IgD-negative memory B cell (primary cell): ENCODE results near the gene ATXN1. TPM values are rescaled to one million over a fixed set of nuclear protein-coding genes. Genes with fewer than 3 reads are reported as not detected.

Experiments used
- H3K27ac Mint-ChIP-seq, 3 donors: one replicate each; pipeline ENCODE4 v1.8.0; 2020 to 2022; ENCODE audit warnings: mild to moderate bottlenecking in 3 of 3, mixed read lengths in 3 of 3, moderate library complexity in 1 of 3
- H3K27me3 Mint-ChIP-seq: one replicate; pipeline ENCODE4 v1.8.0; 2021; ENCODE audit warnings: mixed read lengths
- H3K36me3 Mint-ChIP-seq: one replicate; pipeline ENCODE4 v1.8.0; 2020; ENCODE audit warnings: mild to moderate bottlenecking, mixed read lengths
- H3K4me1 Mint-ChIP-seq, 3 donors: one replicate each; pipeline ENCODE4 v1.8.0; 2020 to 2022; ENCODE audit warnings: mixed read lengths in 3 of 3, mild to moderate bottlenecking in 1 of 3
- H3K4me3 Mint-ChIP-seq, 4 donors: one replicate each; pipeline ENCODE4 v1.8.0; 2020 to 2022; ENCODE audit warnings: mild to moderate bottlenecking in 4 of 4, mixed read lengths in 4 of 4, moderate library complexity in 3 of 4
- H3K9me3 Mint-ChIP-seq, 3 donors: one replicate each; pipeline ENCODE4 v1.8.0; 2020 to 2021; ENCODE audit warnings: mixed read lengths in 3 of 3, mild to moderate bottlenecking in 1 of 3
- polyA plus RNA-seq: library from polyadenylated mRNA; unstranded; fragments of 300-500 nt; fragmentation: Illumina TruSeq; gene quantifications from one replicate; pipeline ENCODE4 v1.2.3, GENCODE V29; 2021

ATXN1 gene
- polyA plus RNA-seq, 1 donor from 2014 or later, result 5.0 TPM

DNA sequence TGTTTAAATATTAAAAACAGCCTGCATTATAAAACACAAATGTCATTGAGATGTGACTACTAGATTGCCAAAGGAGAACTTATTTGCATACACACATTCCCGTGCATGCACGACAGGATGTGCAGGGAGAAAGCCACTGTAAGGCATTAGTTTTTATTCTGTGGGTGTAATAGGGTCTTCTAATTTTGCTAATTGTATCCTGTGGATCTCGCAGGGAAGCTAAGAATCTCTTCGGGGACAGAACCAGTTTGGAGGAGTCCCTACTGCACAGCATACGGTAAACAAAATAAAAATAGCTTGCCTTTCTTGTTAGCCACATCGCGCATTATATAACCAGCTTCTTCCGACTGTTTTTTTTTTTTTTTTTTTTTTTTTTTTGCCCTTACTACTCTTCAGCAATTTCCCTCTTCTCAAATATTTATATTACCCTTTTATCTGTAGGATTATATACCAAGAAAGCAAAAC is 2.0 kb downstream of the ATXN1 start:
- peak overlapping the region; percentile 86 to 98 (median 98) for H3K27ac Mint-ChIP-seq
- peaks cover 16 to 37% (median 32%) of the 10 kb centered on the region in 3 donors for H3K4me1 Mint-ChIP-seq
- no peaks in the 10 kb centered on the region for H3K36me3 Mint-ChIP-seq
- H3K9me3 Mint-ChIP-seq, result no peaks in the 10 kb centered on the region
- peak overlapping the region; percentile 94 to 99 (median 96) for H3K4me3 Mint-ChIP-seq
- no peaks in the 10 kb centered on the region for H3K27me3 Mint-ChIP-seq

DNA sequence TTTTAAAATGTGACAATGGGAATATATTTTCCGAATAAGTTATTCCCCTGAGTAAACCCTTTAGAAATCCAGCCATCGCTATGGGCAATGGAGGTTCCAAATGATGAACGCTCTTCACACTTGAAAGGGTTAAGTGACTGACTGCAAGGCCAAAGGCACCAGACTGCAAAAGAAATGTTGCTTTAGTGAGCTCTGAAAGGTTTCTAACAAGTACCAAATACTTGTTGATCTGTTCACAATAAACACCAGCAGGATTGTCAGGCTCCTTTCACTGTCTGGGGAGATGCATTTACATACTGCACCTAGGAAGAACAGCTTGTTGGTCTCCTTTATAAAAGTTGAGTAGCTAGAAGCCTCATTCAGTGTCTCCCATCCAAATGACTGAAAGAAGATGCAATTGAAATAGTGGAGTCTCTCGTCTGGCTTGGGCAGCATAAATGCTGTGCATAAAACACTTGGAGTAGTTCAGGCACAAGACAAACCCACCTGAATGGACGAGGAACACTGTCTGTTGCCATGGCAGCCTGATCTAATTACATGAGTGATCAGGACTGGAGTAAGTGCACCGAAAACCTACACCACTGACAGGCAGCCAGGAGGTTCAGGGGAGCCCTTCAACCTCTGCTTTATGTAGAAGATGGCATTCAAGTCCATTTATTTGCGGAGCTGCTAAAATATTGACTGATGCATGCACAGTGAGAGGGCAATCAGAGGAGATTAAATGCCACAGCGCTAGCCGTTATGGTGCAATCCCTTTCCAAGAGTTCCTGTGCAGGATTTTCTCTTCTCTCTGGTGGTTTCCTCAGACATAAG is 2.9 kb downstream of the ATXN1 start:
- peak overlapping the region; percentile 92 to 98 (median 94) for H3K27ac Mint-ChIP-seq
- no peaks in the 10 kb centered on the region for H3K9me3 Mint-ChIP-seq
- peak overlapping the region; percentile 57 to 99 (median 88) for H3K4me3 Mint-ChIP-seq
- no peaks in the 10 kb centered on the region for H3K27me3 Mint-ChIP-seq
- H3K4me1 Mint-ChIP-seq, result peaks cover 16 to 35% (median 32%) of the 10 kb centered on the region in 3 donors
- no peaks in the 10 kb centered on the region for H3K36me3 Mint-ChIP-seq

DNA sequence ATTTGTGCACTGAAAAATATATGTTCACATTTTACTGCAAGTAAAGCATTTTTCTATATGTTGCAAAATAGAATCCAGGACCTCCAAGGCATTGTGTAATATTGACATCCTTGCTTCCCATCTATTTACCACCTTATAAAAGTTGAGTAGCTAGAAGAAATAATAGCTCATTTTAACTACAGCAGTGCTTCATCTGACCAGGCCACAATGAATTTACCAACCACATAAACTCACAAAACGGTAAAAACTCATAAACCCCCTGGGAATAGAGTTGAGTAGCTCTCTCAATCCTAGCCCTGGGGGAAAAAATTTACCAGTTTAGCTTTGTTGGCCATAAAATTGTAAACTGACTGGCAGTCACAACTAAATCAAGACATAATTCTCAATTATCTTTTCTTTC is 3.9 kb downstream of the ATXN1 start:
- Mint-ChIP-seq H3K9me3 (no peaks in the 10 kb centered on the region), H3K4me1 (peaks cover 10 to 29% (median 25%) of the 10 kb centered on the region in 3 donors), H3K27me3 (no peaks in the 10 kb centered on the region), H3K36me3 (no peaks in the 10 kb centered on the region), H3K27ac (peak overlapping the region in 1 of 3 donors; percentile 13), H3K4me3 (peak overlapping the region in 2 of 4 donors; percentile 51 to 53)

DNA sequence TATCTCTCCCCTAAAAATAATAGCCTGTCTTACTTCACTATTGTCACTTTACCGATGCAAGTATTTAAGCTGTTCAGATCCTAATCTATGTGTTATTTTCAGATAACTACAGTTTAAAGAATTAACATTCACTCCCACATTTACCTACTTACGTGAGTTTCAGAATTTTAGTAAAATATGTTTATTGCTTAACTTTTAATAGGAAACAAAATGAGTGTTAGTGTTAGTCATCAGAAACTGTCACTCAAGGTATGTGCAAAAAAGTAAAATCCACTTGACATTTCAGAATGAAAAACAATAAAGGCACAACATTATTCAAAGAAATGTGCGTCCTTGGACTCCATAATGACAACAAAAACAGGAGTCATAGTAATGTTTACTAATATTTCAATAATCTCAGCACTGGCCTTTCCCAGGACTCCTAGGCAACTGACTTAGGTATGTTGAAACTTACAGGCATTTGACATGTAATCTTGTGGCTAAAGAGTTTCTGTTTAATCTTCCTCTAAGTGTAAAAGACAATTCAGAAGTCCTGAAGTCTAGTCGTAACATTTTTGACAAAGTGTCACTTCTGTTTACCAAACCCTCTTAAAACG is 4.5 kb downstream of the ATXN1 start:
- Mint-ChIP-seq H3K4me1 (peaks cover 10 to 29% (median 25%) of the 10 kb centered on the region in 3 donors), H3K27ac (peak overlapping the region in 1 of 3 donors; percentile 13), H3K4me3 (peak overlapping the region in 1 of 4 donors; percentile 53), H3K27me3 (no peaks in the 10 kb centered on the region), H3K36me3 (no peaks in the 10 kb centered on the region), H3K9me3 (no peaks in the 10 kb centered on the region)

DNA sequence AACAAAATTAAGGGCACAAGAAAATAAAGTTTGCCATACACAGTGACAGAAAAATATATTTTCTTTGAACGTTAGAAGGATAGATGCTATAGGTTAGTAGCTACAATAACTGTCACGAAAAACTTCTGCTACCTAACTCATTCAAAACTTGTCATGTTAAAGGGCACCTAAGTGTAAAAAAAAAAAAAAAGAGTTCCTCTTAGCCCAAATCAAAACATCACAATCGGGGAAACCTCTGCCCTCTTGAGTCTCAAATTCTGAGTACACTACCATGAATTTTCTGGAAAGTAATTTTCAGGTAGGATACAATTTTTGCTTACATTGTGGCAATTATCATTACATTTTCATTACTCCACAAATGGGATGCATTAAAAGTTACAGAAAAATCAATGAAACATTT is 5.7 kb downstream of the ATXN1 start:
- H3K4me1 Mint-ChIP-seq, result peaks cover 10 to 29% (median 26%) of the 10 kb centered on the region in 3 donors
- no peaks in the 10 kb centered on the region for H3K27me3 Mint-ChIP-seq
- H3K9me3 Mint-ChIP-seq, result no peaks in the 10 kb centered on the region
- H3K4me3 Mint-ChIP-seq, result peak overlapping the region in 1 of 4 donors; percentile 16
- no peak overlapping the region for H3K27ac Mint-ChIP-seq
- H3K36me3 Mint-ChIP-seq, result peaks cover 1% of the 10 kb centered on the region

DNA sequence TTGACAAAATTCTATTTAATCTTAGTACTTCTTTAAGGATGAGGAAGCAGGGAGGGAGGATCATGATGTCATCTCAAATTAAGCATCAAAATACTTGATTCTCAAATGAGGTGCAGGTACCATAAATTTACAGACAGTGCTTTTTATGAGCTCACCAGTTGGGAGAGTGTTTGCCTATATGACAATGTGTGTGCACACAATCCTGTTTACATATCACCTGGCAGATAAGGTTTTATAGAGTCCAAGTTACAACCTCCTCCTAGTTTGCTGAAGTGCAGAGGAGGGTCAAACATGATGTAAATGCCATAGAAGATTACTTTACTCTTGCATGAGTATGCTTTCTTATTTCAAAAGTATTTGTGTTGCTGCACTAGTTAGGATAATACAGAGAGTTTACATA is 6.4 kb downstream of the ATXN1 start:
- Mint-ChIP-seq H3K27ac (no peak overlapping the region), H3K27me3 (no peaks in the 10 kb centered on the region), H3K36me3 (peaks cover 2% of the 10 kb centered on the region), H3K4me3 (peak overlapping the region in 1 of 4 donors; percentile 16), H3K9me3 (no peaks in the 10 kb centered on the region), H3K4me1 (peaks cover 10 to 31% (median 28%) of the 10 kb centered on the region in 3 donors)

DNA sequence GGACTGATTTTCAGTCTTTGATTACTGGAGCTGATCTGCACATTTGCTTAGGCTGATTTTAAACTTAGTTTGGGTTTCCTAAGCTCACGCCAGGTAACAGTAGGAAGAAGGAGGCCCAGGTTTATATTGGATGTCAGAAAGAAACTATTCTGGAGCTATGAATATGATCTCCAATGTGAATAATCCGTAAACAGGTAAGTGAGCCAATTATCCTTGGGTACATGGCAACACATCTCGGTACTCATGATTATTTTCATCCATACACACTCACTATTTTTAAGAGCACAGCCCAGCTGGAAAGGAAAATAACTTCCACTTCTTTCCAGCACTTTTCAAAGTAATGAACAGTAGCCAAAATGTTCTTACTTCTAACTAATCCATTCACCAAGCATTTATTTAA is 7.0 kb downstream of the ATXN1 start:
- no peak overlapping the region for H3K4me3 Mint-ChIP-seq
- H3K27me3 Mint-ChIP-seq, result no peaks in the 10 kb centered on the region
- no peak overlapping the region for H3K27ac Mint-ChIP-seq
- peaks cover 2% of the 10 kb centered on the region for H3K36me3 Mint-ChIP-seq
- H3K4me1 Mint-ChIP-seq, result peaks cover 10 to 32% (median 23%) of the 10 kb centered on the region in 3 donors
- no peaks in the 10 kb centered on the region for H3K9me3 Mint-ChIP-seq

DNA sequence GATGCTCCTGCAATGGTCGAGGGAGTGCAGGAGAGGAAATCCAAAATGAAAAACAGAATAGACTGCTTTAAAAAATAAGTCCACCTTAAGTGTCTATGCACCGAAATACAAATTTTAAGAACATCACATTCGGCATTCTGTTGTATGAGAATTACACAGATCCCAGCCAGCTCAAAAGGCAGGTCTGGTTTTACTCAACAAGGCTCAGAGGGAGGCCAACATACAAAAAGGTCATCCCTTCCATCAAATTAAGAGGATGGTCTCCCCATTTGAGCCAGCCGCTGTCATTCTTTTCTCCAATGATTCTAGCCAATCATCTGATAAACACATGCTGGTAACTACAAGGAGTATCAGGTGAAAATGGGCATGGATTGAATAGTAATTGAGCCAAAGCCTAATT is 7.9 kb downstream of the ATXN1 start:
- no peaks in the 10 kb centered on the region for H3K27me3 Mint-ChIP-seq

DNA sequence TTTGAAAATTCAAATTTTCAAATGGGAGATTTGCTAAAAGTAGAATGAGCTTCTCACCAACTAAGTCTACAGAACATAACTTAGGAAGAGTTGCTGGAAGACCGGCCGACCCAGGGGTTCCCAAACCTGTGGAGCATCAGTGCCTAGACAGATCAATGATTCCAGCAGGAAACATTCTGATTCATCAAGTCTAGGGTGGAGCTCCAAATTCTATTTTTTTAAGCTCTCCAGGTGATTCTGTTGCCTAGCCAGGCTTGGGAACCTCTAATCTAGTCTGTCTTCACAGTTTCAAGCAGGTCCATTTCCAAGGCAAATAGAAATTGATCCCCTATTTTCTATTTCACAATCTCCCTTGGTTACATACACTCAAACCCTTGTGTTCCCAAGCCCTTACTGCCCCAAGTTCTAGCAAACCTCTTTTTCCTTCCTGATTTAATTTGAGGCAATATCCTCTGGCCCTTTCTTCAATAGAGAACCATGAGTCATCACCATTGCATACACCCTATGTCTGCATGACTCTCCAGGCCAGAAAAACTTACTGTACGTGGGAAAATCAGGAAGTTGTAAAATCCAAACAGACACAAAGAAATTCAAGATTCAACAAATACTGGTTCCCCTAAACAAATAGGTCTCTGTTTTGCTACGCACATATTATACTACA is 8.9 kb downstream of the ATXN1 start:
- Mint-ChIP-seq H3K27me3 (no peaks in the 10 kb centered on the region), H3K9me3 (no peaks in the 10 kb centered on the region), H3K4me1 (peaks cover 6 to 24% (median 7%) of the 10 kb centered on the region in 3 donors), H3K4me3 (no peak overlapping the region), H3K27ac (peak overlapping the region in 1 of 3 donors; percentile 17), H3K36me3 (peaks cover 2% of the 10 kb centered on the region)

More for the DNA sequence above, 7.9 kb downstream of the ATXN1 start:
- Mint-ChIP-seq H3K4me3 (no peak overlapping the region), H3K4me1 (peaks cover 7 to 26% (median 14%) of the 10 kb centered on the region in 3 donors), H3K36me3 (peaks cover 2% of the 10 kb centered on the region), H3K27ac (no peak overlapping the region), H3K9me3 (no peaks in the 10 kb centered on the region)

DNA sequence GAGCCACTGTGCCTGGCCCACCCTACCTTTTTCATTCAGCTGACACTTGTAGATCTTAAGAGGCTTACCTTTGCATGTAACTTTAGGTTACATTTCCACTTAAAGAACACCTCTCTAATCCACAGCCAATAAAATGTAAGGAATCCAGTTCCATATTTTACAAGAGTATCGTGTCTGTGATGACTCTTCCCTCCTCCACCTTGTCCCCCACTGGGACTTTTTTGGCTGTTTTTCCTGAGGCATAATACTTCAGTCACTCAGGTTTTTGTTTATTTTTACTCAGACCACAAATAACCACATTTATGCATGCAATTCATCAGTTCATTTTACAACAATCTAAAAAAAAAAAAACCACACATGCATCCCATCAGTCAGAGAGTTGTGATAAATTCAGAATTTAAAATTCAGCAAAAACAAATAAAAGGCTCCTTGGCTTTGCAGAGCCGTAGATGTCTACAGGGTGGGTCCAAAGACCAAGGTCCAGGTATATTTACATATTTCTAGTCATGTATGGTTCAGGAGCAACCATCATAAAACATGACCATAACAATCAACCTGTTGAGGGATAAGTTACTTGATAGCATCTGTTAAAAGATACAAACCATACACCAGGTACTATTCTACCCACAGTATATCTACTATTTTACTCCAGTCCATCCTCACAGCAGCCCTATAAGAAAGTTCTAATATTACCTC is 9.9 kb downstream of the ATXN1 start:
- no peaks in the 10 kb centered on the region for H3K9me3 Mint-ChIP-seq
- peaks cover 2% of the 10 kb centered on the region for H3K36me3 Mint-ChIP-seq
- H3K4me3 Mint-ChIP-seq, result no peak overlapping the region
- no peak overlapping the region for H3K27ac Mint-ChIP-seq
- peaks cover 3 to 20% (median 9%) of the 10 kb centered on the region in 3 donors for H3K4me1 Mint-ChIP-seq
- H3K27me3 Mint-ChIP-seq, result no peaks in the 10 kb centered on the region

DNA sequence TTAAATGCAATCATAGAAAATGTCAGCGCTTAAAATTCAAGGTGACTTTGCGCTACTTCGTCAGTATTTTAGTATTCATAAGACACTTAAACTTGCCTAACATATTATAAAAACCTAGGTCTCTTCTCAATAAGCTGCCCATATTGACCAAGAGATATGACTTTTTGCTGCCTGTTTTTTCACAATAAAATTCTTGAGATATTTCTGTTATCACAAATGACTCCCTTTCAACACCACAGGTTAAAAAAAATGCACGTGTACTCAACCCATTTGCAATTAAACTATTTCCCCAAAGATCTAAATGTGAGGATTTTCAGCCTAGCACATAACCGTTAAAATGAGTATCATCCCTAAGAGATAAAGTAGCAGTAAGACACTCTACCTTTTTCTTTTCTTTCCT is 10.7 kb downstream of the ATXN1 start:
- Mint-ChIP-seq H3K4me1 (peaks cover 3 to 19% (median 9%) of the 10 kb centered on the region in 3 donors), H3K4me3 (no peak overlapping the region), H3K27ac (no peak overlapping the region), H3K36me3 (peaks cover 2% of the 10 kb centered on the region), H3K27me3 (no peaks in the 10 kb centered on the region), H3K9me3 (no peaks in the 10 kb centered on the region)

DNA sequence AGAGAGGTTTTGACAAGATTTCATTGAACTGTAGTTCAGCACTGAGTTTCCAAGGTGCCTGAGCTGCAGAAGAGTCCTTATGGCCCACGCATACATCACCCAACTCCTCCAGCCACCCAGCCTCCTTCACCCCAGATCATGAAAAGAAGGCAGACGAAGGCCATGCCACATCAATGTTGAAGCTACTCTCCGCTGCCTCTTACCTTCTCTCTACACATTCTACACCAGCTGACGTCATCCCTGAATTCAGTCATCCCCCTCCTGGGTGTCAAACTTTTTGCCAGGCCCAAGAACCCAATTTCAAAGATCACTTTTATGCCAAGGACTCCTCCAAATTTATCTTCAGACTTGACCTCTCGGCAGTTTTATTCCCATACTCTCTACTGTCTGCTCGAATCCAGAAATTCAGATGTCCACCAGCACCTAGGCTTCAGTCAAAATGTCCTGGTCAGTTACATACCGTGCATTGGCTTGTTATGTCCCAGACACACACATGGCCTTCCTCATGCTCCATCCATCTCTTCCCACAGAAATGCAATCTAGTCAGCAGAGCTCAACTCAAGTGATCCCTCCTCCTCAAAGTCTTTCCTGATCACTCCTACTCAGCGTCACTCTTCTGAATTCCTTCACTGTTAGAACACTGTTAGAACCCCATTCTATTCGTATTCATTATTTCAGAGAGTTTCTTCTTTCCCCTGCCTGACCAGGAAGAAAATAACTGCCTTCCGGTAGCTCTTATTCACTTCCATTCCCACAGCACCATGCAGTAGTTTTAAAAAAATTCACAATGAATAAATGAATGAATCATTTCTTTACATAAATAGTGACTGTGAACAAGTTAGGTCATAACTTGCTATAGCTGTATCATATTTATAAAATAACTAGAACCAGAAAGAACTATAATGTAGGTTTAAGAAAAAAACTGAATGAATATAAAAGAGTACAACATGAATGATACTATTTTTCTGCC is 11.5 kb downstream of the ATXN1 start:
- Mint-ChIP-seq H3K4me3 (no peak overlapping the region), H3K36me3 (peaks cover 2% of the 10 kb centered on the region), H3K9me3 (no peaks in the 10 kb centered on the region), H3K27ac (peak overlapping the region in 1 of 3 donors; percentile 6), H3K27me3 (no peaks in the 10 kb centered on the region), H3K4me1 (peaks cover 3 to 19% (median 7%) of the 10 kb centered on the region in 3 donors)

DNA sequence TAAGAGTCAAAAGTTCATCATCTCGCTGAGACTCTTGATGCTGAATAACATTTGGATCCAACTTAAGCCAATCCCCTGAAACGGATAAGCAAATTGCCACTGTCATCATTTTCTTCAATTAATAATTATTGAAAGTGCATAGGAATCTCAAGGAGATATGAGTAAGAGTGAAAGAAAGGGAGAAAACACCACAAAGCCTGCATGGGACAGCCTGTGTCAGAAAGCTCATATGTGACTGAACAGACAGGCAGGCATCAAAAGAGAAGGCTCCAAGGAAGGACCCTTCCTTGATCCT is 13.3 kb downstream of the ATXN1 start:
- H3K27ac Mint-ChIP-seq, result no peak overlapping the region
- peaks cover 2% of the 10 kb centered on the region for H3K36me3 Mint-ChIP-seq
- no peak overlapping the region for H3K4me3 Mint-ChIP-seq
- H3K4me1 Mint-ChIP-seq, result peaks cover 8 to 22% (median 11%) of the 10 kb centered on the region in 3 donors
- H3K27me3 Mint-ChIP-seq, result no peaks in the 10 kb centered on the region
- H3K9me3 Mint-ChIP-seq, result no peaks in the 10 kb centered on the region
